ENCODE measurements around the gene TEX51. TPM values are rescaled to one million over a fixed set of nuclear protein-coding genes. Genes with fewer than 3 reads are reported as not detected.

The TEX51 gene
- total RNA-seq (2012; rRNA removed) = not detected in 2 replicates

DNA sequence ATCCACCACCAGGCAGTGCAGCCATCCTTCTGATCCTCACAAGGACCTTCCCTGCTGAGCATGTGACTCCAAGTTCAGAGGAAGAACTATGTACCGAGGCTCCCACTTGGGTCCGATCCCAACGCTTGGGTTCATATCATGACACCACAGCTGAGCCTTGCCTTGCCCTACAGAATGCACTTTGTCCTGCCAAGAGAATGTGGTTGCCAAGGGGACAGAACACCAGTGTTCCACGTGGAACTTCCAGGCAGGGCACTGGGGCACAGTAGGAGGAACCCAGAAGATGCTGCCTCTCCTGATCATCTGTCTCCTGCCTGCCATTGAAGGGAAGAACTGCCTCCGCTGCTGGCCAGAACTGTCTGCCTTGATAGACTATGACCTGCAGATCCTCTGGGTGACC is at the start of gene TEX51:
TEX51 (plus strand) TSS at position 255 of the 400 bp plus-strand sequence; CDS start at position 284, 29 bp downstream.
- H3K4me3 ChIP-seq (ENCODE audit: low read length) = no peak within 1 kb of the TSS
- H3K9me3 ChIP-seq (replicated peaks; ENCODE audit: low read length) = no peaks in the 10 kb centered on the region
- no peak within 1 kb of the TSS for H3K4me2 ChIP-seq (ENCODE audit: low read length)
- no peaks in the 10 kb centered on the region for H3K4me1 ChIP-seq (ENCODE audit: control insufficient read depth, insufficient read depth, low read length)
- H3K27me3 ChIP-seq (ENCODE audit: control insufficient read depth, insufficient read depth, low read length) = peaks cover 3% of the 10 kb centered on the region
- no peaks in the 10 kb centered on the region for H3K36me3 ChIP-seq (ENCODE audit: insufficient read depth, low read length)
- H3K9ac ChIP-seq (ENCODE audit: low read depth, low read length) = no peak within 1 kb of the TSS

GRCh38 chr2:126849054-126849453 is 49.6 kb upstream of the TEX51 start:
- H3K27me3 ChIP-seq (ENCODE audit: control insufficient read depth, insufficient read depth, low read length) = peaks cover 5% of the 10 kb centered on the region
- H3K4me2 ChIP-seq (ENCODE audit: low read length) = no peak overlapping the region
- H3K36me3 ChIP-seq (ENCODE audit: insufficient read depth, low read length) = no peaks in the 10 kb centered on the region
- no peaks in the 10 kb centered on the region for H3K4me1 ChIP-seq (ENCODE audit: control insufficient read depth, insufficient read depth, low read length)
- H3K9me3 ChIP-seq (replicated peaks; ENCODE audit: low read length) = no peaks in the 10 kb centered on the region
- no peak overlapping the region for H3K4me3 ChIP-seq (ENCODE audit: low read length)
- H3K9ac ChIP-seq (ENCODE audit: low read depth, low read length) = no peak overlapping the region

DNA sequence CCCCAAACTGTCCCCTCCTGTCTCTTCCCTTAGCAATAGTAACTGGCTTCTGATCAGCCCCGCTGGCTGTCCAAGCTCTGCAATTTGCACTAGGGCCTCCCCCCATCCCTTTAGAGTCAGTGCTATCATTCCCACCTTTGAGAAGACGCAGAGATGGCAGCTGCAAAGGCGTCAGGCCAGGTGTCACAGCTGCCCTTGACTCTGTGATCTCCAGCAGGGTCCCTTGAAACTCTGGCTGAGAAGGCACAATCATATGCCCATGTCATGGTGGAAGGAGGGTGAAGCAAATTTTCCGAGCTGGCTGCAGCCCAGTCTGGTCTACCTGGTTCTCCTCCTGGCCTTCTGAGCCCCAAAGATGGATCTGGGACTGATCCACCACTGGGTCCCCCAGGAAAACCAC is 49.2 kb upstream of the TEX51 start:
- no peak overlapping the region for H3K4me3 ChIP-seq (ENCODE audit: low read length)
- no peak overlapping the region for H3K9ac ChIP-seq (ENCODE audit: low read depth, low read length)
- H3K9me3 ChIP-seq (replicated peaks; ENCODE audit: low read length) = no peaks in the 10 kb centered on the region
- H3K27me3 ChIP-seq (ENCODE audit: control insufficient read depth, insufficient read depth, low read length) = peaks cover 5% of the 10 kb centered on the region
- no peaks in the 10 kb centered on the region for H3K4me1 ChIP-seq (ENCODE audit: control insufficient read depth, insufficient read depth, low read length)
- H3K4me2 ChIP-seq (ENCODE audit: low read length) = no peak overlapping the region
- no peaks in the 10 kb centered on the region for H3K36me3 ChIP-seq (ENCODE audit: insufficient read depth, low read length)

GRCh38 chr2:126849991-126850535 is 48.6 kb upstream of the TEX51 start:
- Histone ChIP-seq H3K9ac (ENCODE audit: low read depth, low read length) (no peak overlapping the region), H3K4me2 (ENCODE audit: low read length) (no peak overlapping the region), H3K4me1 (ENCODE audit: control insufficient read depth, insufficient read depth, low read length) (no peaks in the 10 kb centered on the region), H3K9me3 (replicated peaks; ENCODE audit: low read length) (no peaks in the 10 kb centered on the region), H3K4me3 (ENCODE audit: low read length) (no peak overlapping the region), H3K27me3 (ENCODE audit: control insufficient read depth, insufficient read depth, low read length) (peaks cover 5% of the 10 kb centered on the region), H3K36me3 (ENCODE audit: insufficient read depth, low read length) (no peaks in the 10 kb centered on the region)

GRCh38 chr2:126850940-126851339 is 47.8 kb upstream of the TEX51 start:
- Histone ChIP-seq H3K9ac (ENCODE audit: low read depth, low read length) (no peak overlapping the region), H3K4me1 (ENCODE audit: control insufficient read depth, insufficient read depth, low read length) (no peaks in the 10 kb centered on the region), H3K4me3 (ENCODE audit: low read length) (no peak overlapping the region), H3K36me3 (ENCODE audit: insufficient read depth, low read length) (no peaks in the 10 kb centered on the region), H3K9me3 (replicated peaks; ENCODE audit: low read length) (no peaks in the 10 kb centered on the region), H3K27me3 (ENCODE audit: control insufficient read depth, insufficient read depth, low read length) (no peaks in the 10 kb centered on the region), H3K4me2 (ENCODE audit: low read length) (no peak overlapping the region)

- H3K27me3 ChIP-seq (ENCODE audit: control insufficient read depth, insufficient read depth, low read length) = no peaks in the 10 kb centered on the region
- H3K36me3 ChIP-seq (ENCODE audit: insufficient read depth, low read length) = no peaks in the 10 kb centered on the region
- no peak overlapping the region for H3K4me3 ChIP-seq (ENCODE audit: low read length)
- H3K4me2 ChIP-seq (ENCODE audit: low read length) = no peak overlapping the region
- H3K9me3 ChIP-seq (replicated peaks; ENCODE audit: low read length) = no peaks in the 10 kb centered on the region
- no peak overlapping the region for H3K9ac ChIP-seq (ENCODE audit: low read depth, low read length)
- H3K4me1 ChIP-seq (ENCODE audit: control insufficient read depth, insufficient read depth, low read length) = no peaks in the 10 kb centered on the region
These were observed 46.9 kb upstream of the TEX51 start for GRCh38 chr2:126851756-126852155.

GRCh38 chr2:126852361-126852760 is 46.3 kb upstream of the TEX51 start:
- H3K4me2 ChIP-seq (ENCODE audit: low read length) = no peak overlapping the region
- H3K4me1 ChIP-seq (ENCODE audit: control insufficient read depth, insufficient read depth, low read length) = no peaks in the 10 kb centered on the region
- no peaks in the 10 kb centered on the region for H3K27me3 ChIP-seq (ENCODE audit: control insufficient read depth, insufficient read depth, low read length)
- no peaks in the 10 kb centered on the region for H3K9me3 ChIP-seq (replicated peaks; ENCODE audit: low read length)
- no peaks in the 10 kb centered on the region for H3K36me3 ChIP-seq (ENCODE audit: insufficient read depth, low read length)
- H3K9ac ChIP-seq (ENCODE audit: low read depth, low read length) = no peak overlapping the region
- H3K4me3 ChIP-seq (ENCODE audit: low read length) = no peak overlapping the region

DNA sequence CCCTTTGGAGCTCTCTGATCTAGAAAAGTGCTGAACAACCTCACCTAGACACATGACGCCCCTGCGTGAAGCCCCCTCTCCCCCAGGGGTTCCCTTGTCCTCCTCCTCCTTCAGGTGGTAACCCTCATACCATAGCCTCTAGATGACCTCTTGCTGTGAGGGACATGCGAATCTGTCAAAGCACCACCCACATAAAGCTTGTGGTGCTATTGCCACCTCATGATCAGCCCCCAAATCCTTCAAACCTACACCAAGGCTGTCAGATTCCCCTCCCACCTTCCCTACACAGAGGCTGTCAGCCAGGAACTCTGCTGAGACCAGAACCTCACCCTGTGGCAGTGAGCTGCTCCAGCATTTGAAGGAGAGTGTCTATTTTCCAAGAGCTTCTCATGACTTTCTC is 43.1 kb upstream of the TEX51 start:
- Histone ChIP-seq H3K9ac (ENCODE audit: low read depth, low read length) (no peak overlapping the region), H3K36me3 (ENCODE audit: insufficient read depth, low read length) (no peaks in the 10 kb centered on the region), H3K27me3 (ENCODE audit: control insufficient read depth, insufficient read depth, low read length) (no peaks in the 10 kb centered on the region), H3K4me1 (ENCODE audit: control insufficient read depth, insufficient read depth, low read length) (no peaks in the 10 kb centered on the region), H3K4me2 (ENCODE audit: low read length) (no peak overlapping the region), H3K9me3 (replicated peaks; ENCODE audit: low read length) (no peaks in the 10 kb centered on the region), H3K4me3 (ENCODE audit: low read length) (no peak overlapping the region)

GRCh38 chr2:126856403-126856802 is 42.3 kb upstream of the TEX51 start:
- H3K9ac ChIP-seq (ENCODE audit: low read depth, low read length) = no peak overlapping the region
- H3K36me3 ChIP-seq (ENCODE audit: insufficient read depth, low read length) = no peaks in the 10 kb centered on the region
- H3K27me3 ChIP-seq (ENCODE audit: control insufficient read depth, insufficient read depth, low read length) = no peaks in the 10 kb centered on the region
- no peak overlapping the region for H3K4me2 ChIP-seq (ENCODE audit: low read length)
- no peaks in the 10 kb centered on the region for H3K9me3 ChIP-seq (replicated peaks; ENCODE audit: low read length)
- H3K4me1 ChIP-seq (ENCODE audit: control insufficient read depth, insufficient read depth, low read length) = no peaks in the 10 kb centered on the region
- H3K4me3 ChIP-seq (ENCODE audit: low read length) = no peak overlapping the region

GRCh38 chr2:126857502-126857901 is 41.2 kb upstream of the TEX51 start:
- no peak overlapping the region for H3K9ac ChIP-seq (ENCODE audit: low read depth, low read length)
- no peak overlapping the region for H3K4me2 ChIP-seq (ENCODE audit: low read length)
- H3K27me3 ChIP-seq (ENCODE audit: control insufficient read depth, insufficient read depth, low read length) = no peaks in the 10 kb centered on the region
- H3K9me3 ChIP-seq (replicated peaks; ENCODE audit: low read length) = no peaks in the 10 kb centered on the region
- no peak overlapping the region for H3K4me3 ChIP-seq (ENCODE audit: low read length)
- no peaks in the 10 kb centered on the region for H3K4me1 ChIP-seq (ENCODE audit: control insufficient read depth, insufficient read depth, low read length)
- no peaks in the 10 kb centered on the region for H3K36me3 ChIP-seq (ENCODE audit: insufficient read depth, low read length)

DNA sequence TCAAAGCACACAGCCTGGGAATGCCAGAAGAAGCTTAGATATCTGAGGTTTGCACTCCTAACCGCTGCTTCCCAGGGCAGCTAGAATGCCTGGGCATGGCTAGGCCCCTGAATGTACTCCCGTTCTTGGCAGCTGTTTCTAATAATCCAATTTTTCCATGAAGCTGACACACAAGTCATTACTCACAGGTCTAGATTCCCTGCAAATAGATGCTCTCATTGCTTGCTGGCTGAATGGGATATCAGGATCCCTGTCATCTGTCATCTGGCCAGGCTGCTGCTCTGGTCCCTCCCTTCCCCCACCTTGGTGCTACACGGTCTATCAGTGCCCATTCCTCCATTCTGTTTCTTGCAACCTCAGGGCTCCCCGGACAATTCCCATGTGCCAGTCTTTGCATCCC is 40.7 kb upstream of the TEX51 start:
- Histone ChIP-seq H3K36me3 (ENCODE audit: insufficient read depth, low read length) (no peaks in the 10 kb centered on the region), H3K27me3 (ENCODE audit: control insufficient read depth, insufficient read depth, low read length) (no peaks in the 10 kb centered on the region), H3K4me2 (ENCODE audit: low read length) (no peak overlapping the region), H3K9ac (ENCODE audit: low read depth, low read length) (no peak overlapping the region), H3K4me3 (ENCODE audit: low read length) (no peak overlapping the region), H3K9me3 (replicated peaks; ENCODE audit: low read length) (no peaks in the 10 kb centered on the region), H3K4me1 (ENCODE audit: control insufficient read depth, insufficient read depth, low read length) (no peaks in the 10 kb centered on the region)

GRCh38 chr2:126858436-126858835 is 40.3 kb upstream of the TEX51 start:
- no peaks in the 10 kb centered on the region for H3K36me3 ChIP-seq (ENCODE audit: insufficient read depth, low read length)

More at GRCh38 chr2:126858436-126858835, 40.3 kb upstream of the TEX51 start:
- no peak overlapping the region for H3K4me2 ChIP-seq (ENCODE audit: low read length)
- no peak overlapping the region for H3K4me3 ChIP-seq (ENCODE audit: low read length)
- H3K9ac ChIP-seq (ENCODE audit: low read depth, low read length) = no peak overlapping the region
- H3K9me3 ChIP-seq (replicated peaks; ENCODE audit: low read length) = no peaks in the 10 kb centered on the region
- no peaks in the 10 kb centered on the region for H3K27me3 ChIP-seq (ENCODE audit: control insufficient read depth, insufficient read depth, low read length)
- H3K4me1 ChIP-seq (ENCODE audit: control insufficient read depth, insufficient read depth, low read length) = no peaks in the 10 kb centered on the region
